Measurements from ENCODE around the gene SHISAL2A.

DNA sequence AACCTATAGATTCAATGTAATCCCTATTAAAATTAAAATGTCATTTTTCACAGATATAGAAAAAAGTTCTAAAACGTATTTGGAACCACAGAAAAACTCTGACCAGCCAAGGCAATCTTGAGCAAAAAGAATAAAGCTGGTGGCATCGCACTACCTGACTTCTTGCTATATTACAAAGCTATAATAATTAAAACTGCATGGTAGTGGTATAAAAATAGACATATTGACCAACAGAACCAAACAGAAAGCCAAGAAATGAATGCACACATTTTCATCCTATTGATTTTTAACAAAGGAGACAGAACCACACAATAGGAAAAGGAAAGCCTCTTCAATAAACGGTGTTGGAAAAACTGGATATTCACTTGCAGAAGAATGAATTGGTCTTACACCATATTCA is 9.2 kb upstream of the SHISAL2A start:
- TF ChIP-seq, protein P1, sequence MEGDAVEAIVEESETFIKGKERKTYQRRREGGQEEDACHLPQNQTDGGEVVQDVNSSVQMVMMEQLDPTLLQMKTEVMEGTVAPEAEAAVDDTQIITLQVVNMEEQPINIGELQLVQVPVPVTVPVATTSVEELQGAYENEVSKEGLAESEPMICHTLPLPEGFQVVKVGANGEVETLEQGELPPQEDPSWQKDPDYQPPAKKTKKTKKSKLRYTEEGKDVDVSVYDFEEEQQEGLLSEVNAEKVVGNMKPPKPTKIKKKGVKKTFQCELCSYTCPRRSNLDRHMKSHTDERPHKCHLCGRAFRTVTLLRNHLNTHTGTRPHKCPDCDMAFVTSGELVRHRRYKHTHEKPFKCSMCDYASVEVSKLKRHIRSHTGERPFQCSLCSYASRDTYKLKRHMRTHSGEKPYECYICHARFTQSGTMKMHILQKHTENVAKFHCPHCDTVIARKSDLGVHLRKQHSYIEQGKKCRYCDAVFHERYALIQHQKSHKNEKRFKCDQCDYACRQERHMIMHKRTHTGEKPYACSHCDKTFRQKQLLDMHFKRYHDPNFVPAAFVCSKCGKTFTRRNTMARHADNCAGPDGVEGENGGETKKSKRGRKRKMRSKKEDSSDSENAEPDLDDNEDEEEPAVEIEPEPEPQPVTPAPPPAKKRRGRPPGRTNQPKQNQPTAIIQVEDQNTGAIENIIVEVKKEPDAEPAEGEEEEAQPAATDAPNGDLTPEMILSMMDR (IDR thresholded peaks at IDR 0.05): no peak
- no peak for TF ChIP-seq POLR2A (IDR thresholded peaks at IDR 0.05)
